GM10847 (cell line): ENCODE data around the gene IQCE.

Experiments
- POLR2A ChIP-seq: IDR thresholded peaks from 2 replicates; pipeline ENCODE4 v1.6.1; 2011; ENCODE audit not compliant: insufficient read length; ENCODE audit errors: extremely low read depth

The IQCE gene

DNA sequence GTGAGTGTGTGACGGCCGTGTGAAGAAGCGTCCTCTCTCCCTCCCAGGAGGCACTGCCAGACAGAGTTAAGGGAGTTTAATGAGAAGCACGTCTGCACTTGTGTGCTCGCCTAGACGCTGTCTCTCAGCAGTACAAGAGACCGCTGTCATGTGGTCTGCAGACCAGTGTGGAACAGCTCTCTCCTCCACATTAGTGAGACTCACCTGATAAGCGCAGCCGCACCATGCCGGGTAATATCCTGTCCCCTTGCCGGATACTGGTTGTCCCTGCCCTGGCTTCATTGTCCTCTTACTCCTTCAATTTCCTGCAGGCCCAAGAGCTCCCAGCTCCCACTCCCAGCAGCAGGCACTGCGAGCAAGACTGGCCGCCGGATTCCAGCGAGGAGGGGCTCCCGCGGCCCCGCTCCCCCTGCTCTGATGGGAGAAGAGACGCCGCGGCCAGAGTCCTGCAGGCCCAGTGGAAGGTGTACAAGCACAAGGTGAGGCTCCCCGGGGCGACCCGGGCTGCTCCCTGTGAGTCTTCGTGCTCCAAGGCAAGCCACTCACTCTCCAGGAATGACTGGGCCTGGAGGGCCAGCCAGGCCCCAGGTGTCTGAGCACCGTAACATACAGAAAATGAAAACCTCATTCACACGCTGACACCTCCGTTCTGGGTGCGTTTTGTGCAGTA is 39.5 kb downstream of the IQCE start:
- no peak for TF ChIP-seq POLR2A

DNA sequence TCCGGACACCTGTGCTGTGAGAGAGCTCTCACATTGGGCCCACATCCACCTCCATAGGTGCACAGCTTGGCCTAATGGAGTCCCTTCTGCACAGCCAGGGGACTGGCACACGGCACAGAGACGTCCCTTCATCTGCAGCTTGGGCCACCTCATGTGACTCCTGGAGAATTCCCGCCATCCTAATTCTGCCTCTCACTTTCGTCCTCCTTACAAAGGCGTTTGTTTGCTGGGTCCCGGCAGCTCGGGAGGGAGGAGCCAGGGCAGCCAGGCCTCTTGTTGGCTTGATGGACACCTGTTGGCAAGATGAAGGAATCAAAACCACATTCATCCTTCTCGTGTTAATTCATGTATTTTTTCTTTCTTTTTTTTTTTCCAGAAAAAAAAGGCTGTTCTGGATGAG is 42.3 kb downstream of the IQCE start:
- TF ChIP-seq POLR2A, result no peak

DNA sequence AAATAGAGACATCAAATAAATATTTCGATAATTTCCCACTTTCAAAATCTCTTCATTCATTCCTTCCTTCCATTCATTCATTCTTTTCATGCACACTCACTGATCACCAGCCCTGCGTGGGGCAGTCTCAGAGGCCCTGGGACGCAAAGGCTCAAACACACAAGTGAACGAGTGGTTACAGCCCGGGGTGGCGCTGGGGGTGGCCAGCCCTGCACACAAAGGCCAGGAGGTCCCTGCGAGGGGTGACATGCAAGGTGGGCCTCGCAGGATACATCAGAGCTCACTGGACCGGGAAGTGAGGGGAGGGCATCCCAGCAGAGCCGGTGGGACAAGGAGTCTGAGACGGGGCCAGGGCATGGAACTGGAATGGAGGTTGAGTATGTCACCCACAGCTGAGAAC is 43.1 kb downstream of the IQCE start:
- no peak for TF ChIP-seq POLR2A

DNA sequence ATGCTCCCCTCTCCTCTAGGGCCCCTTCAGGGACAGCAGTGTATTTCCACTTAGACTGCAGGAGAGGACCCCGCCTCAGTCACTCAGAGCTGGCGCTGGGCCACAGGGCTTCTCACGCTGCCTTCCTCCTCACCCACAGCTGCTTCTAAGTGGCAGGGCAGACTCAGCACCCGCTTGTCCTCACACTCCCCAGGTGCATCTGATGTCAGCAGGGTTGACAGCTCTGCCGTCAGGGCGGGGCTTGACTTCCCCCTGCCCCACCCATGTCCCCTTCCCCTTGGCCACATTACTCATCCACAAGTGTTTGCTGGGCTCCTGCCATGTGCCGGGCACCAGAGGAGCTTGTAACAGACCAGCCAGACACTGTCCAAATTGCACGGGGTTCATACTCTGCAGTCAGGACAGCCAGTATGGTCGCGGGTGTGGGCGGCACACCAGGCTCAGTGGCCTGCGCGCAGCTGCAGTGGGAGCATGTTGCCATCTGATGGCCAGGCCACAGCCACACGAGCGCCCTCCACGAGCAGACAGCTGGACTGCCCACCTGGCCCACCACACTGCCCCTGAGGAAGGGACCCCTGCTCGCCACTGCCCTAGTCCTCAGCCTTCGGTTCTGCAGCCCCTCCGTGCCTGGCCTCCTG is 43.7 kb downstream of the IQCE start:
- TF ChIP-seq POLR2A, result no peak

- TF ChIP-seq POLR2A, result no peak
Measured at GRCh38 chr7:2603044-2603965, 44.5 kb downstream of the IQCE start.

- no peak for TF ChIP-seq POLR2A
Measured at GRCh38 chr7:2604608-2605174, 45.9 kb downstream of the IQCE start.

- no peak for TF ChIP-seq POLR2A
Measured at GRCh38 chr7:2605608-2606538, 47.1 kb downstream of the IQCE start.

- TF ChIP-seq POLR2A, result no peak
Measured at GRCh38 chr7:2606539-2606936, 47.8 kb downstream of the IQCE start.

DNA sequence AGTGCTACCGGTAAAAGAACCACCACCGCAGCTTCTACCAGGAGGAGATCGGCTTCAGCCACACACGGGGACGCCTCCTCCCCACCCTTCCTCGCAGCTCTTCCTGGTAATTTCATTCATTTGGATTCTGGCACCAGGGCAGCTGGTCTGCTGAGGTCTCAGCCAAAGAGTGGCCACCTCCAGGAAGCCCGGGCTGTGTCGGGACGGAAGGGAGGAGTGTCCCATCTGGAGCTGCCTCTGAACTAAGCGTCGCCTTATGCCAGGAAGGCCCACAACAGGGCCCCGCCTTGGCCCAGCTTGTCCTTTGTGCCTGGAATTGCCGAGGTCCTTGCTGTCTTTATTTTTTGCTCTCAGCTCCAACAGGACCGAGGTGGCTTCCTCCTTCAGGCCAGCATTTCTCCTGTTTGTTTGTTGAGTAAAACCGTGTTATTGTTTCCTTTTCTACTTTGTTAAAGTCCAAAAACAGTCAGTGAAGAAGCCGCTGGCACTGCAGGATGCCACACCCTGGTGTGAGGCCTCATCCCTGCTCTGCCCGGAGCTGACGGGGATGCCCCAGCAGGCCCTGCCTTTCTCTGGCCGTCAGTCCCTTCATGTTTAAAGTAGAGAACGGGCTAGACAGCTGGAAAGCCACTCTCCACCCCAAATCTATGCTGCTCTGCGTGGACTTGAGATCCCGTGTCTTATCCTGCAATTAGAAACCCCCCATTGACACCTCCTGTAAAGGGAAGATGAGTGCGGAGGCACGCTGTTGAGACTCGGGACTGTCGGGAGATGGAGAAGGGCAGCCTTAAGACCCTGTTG is 48.5 kb downstream of the IQCE start:
- no peak for TF ChIP-seq POLR2A

DNA sequence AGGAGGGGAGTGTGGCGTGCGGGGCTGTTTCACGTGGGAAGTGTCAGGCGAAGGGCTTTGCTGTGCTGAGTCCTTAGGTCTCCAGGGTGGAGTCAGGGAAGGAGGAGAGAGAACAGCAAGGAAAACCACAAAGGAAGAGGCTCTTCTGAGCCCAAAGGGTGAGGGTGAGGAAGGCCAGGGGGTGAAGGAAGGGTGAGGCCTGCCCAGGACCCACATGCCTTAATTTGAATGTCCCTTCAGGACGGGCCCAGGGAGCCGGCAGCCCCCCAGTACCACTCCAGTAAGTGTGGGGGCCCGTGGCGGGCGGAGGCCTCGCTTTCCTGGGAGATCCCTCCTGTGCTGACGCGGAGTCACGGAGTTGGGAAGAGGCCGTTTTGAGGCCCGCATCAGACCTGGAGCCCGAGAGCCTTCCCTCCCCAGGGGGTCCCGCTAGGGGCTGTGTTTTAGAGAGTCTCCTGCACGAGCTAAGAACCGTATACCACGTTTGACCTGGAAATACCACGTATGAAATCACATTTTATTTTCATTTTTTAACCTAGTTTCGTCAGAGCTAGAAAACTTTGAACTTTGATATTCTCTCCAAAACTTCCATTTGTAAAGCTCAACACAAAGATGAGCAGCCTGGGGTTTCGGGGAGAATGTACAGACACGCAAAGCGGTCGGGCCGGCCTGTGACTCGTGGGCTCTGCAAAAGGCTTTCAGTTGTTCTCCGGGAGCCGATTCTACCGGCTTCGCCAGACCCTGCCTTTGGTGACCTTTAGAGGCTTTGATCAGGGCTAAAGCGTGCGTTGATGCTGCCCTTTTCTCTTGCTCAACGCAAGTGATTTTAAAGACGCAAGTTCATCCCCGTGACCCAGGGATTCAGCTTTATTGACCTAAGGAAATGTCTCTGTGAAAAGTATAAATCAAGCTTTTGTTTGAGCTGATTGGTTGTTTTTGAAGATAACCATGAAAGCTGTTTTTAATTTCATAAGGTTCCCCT is 49.4 kb downstream of the IQCE start:
- no peak for TF ChIP-seq POLR2A

- no peak for TF ChIP-seq POLR2A
Measured at GRCh38 chr7:2608921-2609411, 50.2 kb downstream of the IQCE start.

- no peak for TF ChIP-seq POLR2A
Measured at GRCh38 chr7:2610466-2610865, 51.7 kb downstream of the IQCE start.

GRCh38 chr7:2610898-2611297 is 52.1 kb downstream of the IQCE start:
- TF ChIP-seq POLR2A, result no peak

DNA sequence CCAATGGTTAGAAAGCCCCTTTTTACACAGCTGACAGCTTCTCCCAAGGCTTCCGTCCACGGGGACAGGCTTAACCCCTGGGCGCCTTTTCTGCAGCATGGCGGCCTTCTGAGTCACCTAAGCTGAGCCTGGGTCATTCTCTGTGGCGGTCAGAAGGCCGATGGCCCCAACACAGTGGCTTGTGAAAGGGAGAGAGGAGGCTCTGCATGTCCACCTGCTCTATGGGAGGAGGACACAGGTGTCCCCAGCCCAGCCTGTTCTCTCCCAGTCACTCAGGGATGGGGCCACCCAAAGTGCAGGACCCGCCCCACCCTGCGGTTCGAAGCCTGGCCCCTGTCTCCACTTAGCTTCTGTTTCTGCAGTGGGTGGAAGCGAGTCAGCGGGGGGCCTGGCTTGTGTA is 52.6 kb downstream of the IQCE start:
- TF ChIP-seq POLR2A, result no peak
